HepG2 (cell line): ENCODE results near the gene TBC1D20. TPM values are rescaled to one million over a fixed set of nuclear protein-coding genes. Genes with fewer than 3 reads are reported as not detected.
A peak's percentile ranks its signal among the peaks of the same experiment; 100 is the strongest.

Experiments used
- ATF4 ChIP-seq, 2 experiments: fragments of 450-650 bp in 1 of 2; sonication (generic) in 1 of 2; formaldehyde crosslinking; IDR thresholded peaks; 2 replicates each; pipeline versions ENCODE4 v1.5.0 to v1.8.0; 2020 to 2022; ENCODE audit warnings: mild to moderate bottlenecking in 1 of 2, missing genetic modification reagents in 1 of 2
- CERS6 ChIP-seq: sonication (generic); formaldehyde crosslinking; IDR thresholded peaks from 2 replicates; pipeline ENCODE4 v1.5.0; 2020; ENCODE audit warnings: missing genetic modification reagents
- CREB3 ChIP-seq: sonication (generic); formaldehyde crosslinking; IDR thresholded peaks from 2 replicates; pipeline ENCODE4 v1.5.0; 2020; ENCODE audit warnings: missing genetic modification reagents
- EEA1 ChIP-seq: sonication (generic); formaldehyde crosslinking; IDR thresholded peaks from 2 replicates; pipeline ENCODE4 v1.5.1; 2020; ENCODE audit warnings: mild to moderate bottlenecking, missing genetic modification reagents, borderline replicate concordance
- FIP1L1 ChIP-seq: fragments of 200-400 bp; formaldehyde crosslinking; IDR thresholded peaks from 2 replicates; pipeline ENCODE4 v1.6.1; 2018; ENCODE audit warnings: low read depth, mild to moderate bottlenecking, low read length, moderate library complexity, borderline replicate concordance; ENCODE audit not compliant: insufficient read depth
- FOXO4 ChIP-seq: sonication (generic); formaldehyde crosslinking; conservative IDR thresholded peaks from 2 replicates; pipeline ENCODE4 v1.8.1; 2023; ENCODE audit warnings: missing genetic modification reagents
- JDP2 ChIP-seq: sonication (generic); formaldehyde crosslinking; IDR thresholded peaks from 2 replicates; pipeline ENCODE4 v1.8.1; 2022; ENCODE audit warnings: missing genetic modification reagents, borderline replicate concordance
- KAT8 ChIP-seq: IDR thresholded peaks from 2 replicates; pipeline ENCODE4 v1.6.1; 2016; ENCODE audit warnings: missing genetic modification reagents, missing compliant biosample characterization
- KDM5B ChIP-seq: sonication (generic); formaldehyde crosslinking; IDR thresholded peaks from 2 replicates; pipeline ENCODE4 v1.4.0; 2020; ENCODE audit warnings: missing genetic modification reagents, mild to moderate bottlenecking, borderline replicate concordance
- KLF15 ChIP-seq: sonication (generic); formaldehyde crosslinking; IDR thresholded peaks from 2 replicates; pipeline ENCODE4 v1.8.1; 2023; ENCODE audit warnings: borderline replicate concordance, mild to moderate bottlenecking, inconsistent platforms, missing genetic modification reagents, mixed read lengths
- MEF2D ChIP-seq: sonication (generic); formaldehyde crosslinking; IDR thresholded peaks from 2 replicates; pipeline ENCODE4 v1.5.1; 2020; ENCODE audit warnings: mild to moderate bottlenecking, missing genetic modification reagents
- MEIS2 ChIP-seq: sonication (generic); formaldehyde crosslinking; IDR thresholded peaks from 2 replicates; pipeline ENCODE4 v1.9.0; 2021; ENCODE audit warnings: mild to moderate bottlenecking, missing genetic modification reagents
- NFYC ChIP-seq: IDR thresholded peaks from 2 replicates; pipeline ENCODE4 v1.6.1; 2016; ENCODE audit warnings: missing genetic modification reagents, missing compliant biosample characterization
- POLR2AphosphoS5 ChIP-seq: IDR thresholded peaks from 2 replicates; pipeline ENCODE4 v1.6.1; 2012; ENCODE audit warnings: low read depth, low read length
- TARDBP ChIP-seq: sonication (generic); formaldehyde crosslinking; IDR thresholded peaks from 2 replicates; pipeline ENCODE4 v1.8.0; 2022; ENCODE audit warnings: mild to moderate bottlenecking, missing genetic modification reagents
- ZBTB25 ChIP-seq: IDR thresholded peaks from 2 replicates; pipeline ENCODE4 v1.6.1; 2018; ENCODE audit warnings: missing genetic modification reagents
- ZBTB42 ChIP-seq: sonication (generic); formaldehyde crosslinking; IDR thresholded peaks from 2 replicates; pipeline ENCODE4 v1.5.0; 2020; ENCODE audit warnings: mild to moderate bottlenecking, missing genetic modification reagents
- ZBTB46 ChIP-seq: sonication (generic); formaldehyde crosslinking; IDR thresholded peaks from 2 replicates; pipeline ENCODE4 v1.4.0; 2020; ENCODE audit warnings: mild to moderate bottlenecking, missing genetic modification reagents, borderline replicate concordance
- ZFYVE20 ChIP-seq: sonication (generic); formaldehyde crosslinking; IDR thresholded peaks from 2 replicates; pipeline ENCODE4 v1.8.0; 2023; ENCODE audit warnings: low read depth, mild to moderate bottlenecking, moderate library complexity, missing genetic modification reagents, borderline replicate concordance
- ZNF557 ChIP-seq: sonication (generic); formaldehyde crosslinking; IDR thresholded peaks from 2 replicates; pipeline ENCODE4 v1.4.0; 2020; ENCODE audit warnings: missing genetic modification reagents
- ZNF781 ChIP-seq: sonication (generic); formaldehyde crosslinking; IDR thresholded peaks from 2 replicates; pipeline ENCODE4 v1.5.1; 2020; ENCODE audit warnings: borderline replicate concordance, mild to moderate bottlenecking, missing genetic modification reagents; ENCODE audit errors: not compliant biosample characterization
- ZNF883 ChIP-seq: sonication (generic); formaldehyde crosslinking; IDR thresholded peaks from 2 replicates; pipeline ENCODE4 v1.5.1; 2020; ENCODE audit warnings: mild to moderate bottlenecking, missing genetic modification reagents; ENCODE audit errors: not compliant biosample characterization
- polyA plus RNA-seq, 8 experiments: library from polyadenylated mRNA; depleted of rRNA in 3 of 8; stranded (reverse) in 7 of 8; unstranded in 1 of 8; fragments of >200 nt; fragmentation: Illumina TruSeq in 4 of 8; extraction: Trizol in 4 of 8; gene quantifications; 2 replicates each; pipeline versions ENCODE4 v1.2.1 to v1.2.3, GENCODE V29; 2011 to 2016; ENCODE audit warnings: low read depth in 4 of 8, missing spikeins in 1 of 8, mixed read lengths in 1 of 8; ENCODE audit not compliant: insufficient read depth in 1 of 8
- total RNA-seq, 5 experiments: library from RNA; depleted of rRNA; stranded (reverse); fragments of >200 nt; fragmentation: Illumina TruSeq; extraction: Trizol; gene quantifications; 2 replicates each; pipeline ENCODE4 v1.2.3, GENCODE V29; 2016; ENCODE audit warnings: low read depth in 1 of 5

Gene TBC1D20
- total and polyA plus RNA-seq, 2 of the 13 experiments (the other 11 are each of a cell fraction or from before 2014, with no cell fraction given) = 36.6 to 47.1 TPM

- TF ChIP-seq ATF4 (CRISPR knock-in tag; IDR thresholded peaks at IDR 0.05) (peak in 1 of 2 experiments; percentile 32; a peak in 1 of 4 replicates), MEIS2 (CRISPR knock-in tag) (no peak), MEF2D (CRISPR knock-in tag) (no peak), FIP1L1 (no peak), KLF15 (CRISPR knock-in tag) (no peak), ZNF781 (CRISPR knock-in tag) (no peak), KDM5B (CRISPR knock-in tag) (peak; percentile 58; the same call in 1 of the 2 replicates), ZNF883 (CRISPR knock-in tag) (peak; percentile 54), ZBTB42 (CRISPR knock-in tag) (no peak), ZBTB46 (no peak), FOXO4 (no peak), POLR2AphosphoS5 (peak; percentile 52; the same call in 1 of the 2 replicates), ZBTB25 (CRISPR knock-in tag) (no peak), TARDBP (CRISPR knock-in tag) (0 out of 2 replicates have a peak, but pooled peaks have one; percentile 22), ZFYVE20 (CRISPR knock-in tag) (no peak), JDP2 (no peak), ZNF557 (CRISPR knock-in tag) (no peak), CREB3 (no peak), CERS6 (CRISPR knock-in tag) (no peak), EEA1 (CRISPR knock-in tag) (no peak), KAT8 (CRISPR knock-in tag) (no peak), NFYC (no peak)
These were observed 27.5 kb downstream of the TBC1D20 start (continued) for GRCh38 chr20:434661-435419.
